ENCODE results near the gene BNIP2.

DNA sequence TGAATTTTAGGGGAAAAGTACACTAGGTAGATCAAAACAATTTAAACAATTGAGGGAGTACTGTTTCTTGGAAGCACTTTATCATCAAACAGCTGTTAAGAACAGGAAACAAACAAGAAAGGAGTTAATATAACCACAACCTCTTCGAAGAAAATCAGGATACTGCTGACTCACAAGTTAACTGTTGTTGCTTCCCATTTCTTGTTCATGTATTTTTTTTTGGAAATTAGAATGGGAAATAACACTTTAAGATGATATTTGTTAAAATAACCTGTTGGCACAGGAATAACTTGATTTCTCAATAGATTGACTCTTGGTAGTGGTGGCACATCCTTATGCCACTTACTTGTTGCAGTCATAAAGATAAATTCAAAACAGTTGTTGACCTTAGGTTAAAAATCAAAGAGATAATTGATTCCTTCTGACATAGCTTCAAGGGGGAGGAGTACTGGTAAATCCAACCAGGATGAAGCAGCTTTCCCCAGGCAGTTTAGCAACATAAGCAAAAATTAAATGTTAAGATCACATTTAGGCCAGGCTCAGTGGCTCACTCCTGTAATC lies 3.3 kb downstream of the BNIP2 start:
- TF ChIP-seq, protein P1, sequence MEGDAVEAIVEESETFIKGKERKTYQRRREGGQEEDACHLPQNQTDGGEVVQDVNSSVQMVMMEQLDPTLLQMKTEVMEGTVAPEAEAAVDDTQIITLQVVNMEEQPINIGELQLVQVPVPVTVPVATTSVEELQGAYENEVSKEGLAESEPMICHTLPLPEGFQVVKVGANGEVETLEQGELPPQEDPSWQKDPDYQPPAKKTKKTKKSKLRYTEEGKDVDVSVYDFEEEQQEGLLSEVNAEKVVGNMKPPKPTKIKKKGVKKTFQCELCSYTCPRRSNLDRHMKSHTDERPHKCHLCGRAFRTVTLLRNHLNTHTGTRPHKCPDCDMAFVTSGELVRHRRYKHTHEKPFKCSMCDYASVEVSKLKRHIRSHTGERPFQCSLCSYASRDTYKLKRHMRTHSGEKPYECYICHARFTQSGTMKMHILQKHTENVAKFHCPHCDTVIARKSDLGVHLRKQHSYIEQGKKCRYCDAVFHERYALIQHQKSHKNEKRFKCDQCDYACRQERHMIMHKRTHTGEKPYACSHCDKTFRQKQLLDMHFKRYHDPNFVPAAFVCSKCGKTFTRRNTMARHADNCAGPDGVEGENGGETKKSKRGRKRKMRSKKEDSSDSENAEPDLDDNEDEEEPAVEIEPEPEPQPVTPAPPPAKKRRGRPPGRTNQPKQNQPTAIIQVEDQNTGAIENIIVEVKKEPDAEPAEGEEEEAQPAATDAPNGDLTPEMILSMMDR (IDR thresholded peaks at IDR 0.05) = no peak
- TF ChIP-seq POLR2A (IDR thresholded peaks at IDR 0.05) = no peak
